ENCODE measurements around the gene HNRNPL.
"Not testable (repeated sequence)": the region's sequence is repeated elsewhere in the genome, so short reads cannot be mapped to it uniquely, and the experiment has no call there.

HNRNPL gene

GRCh38 chr19:38849860-38850435 lies at the start of gene HNRNPL:
HNRNPL (minus strand) TSS chr19:38849986; CDS start chr19:38849966, 20 bp downstream.
- H3K4me3 Mint-ChIP-seq: peak within 1 kb of the TSS; percentile 90
- peak within 1 kb of the TSS; percentile 98 for H3K27ac Mint-ChIP-seq (ENCODE audit: low read depth)
- H3K27me3 Mint-ChIP-seq: no peaks in the 10 kb centered on the region
- peak; percentile 69 for ATAC-seq (replicated peaks; ENCODE audit: extremely low read depth, poor library complexity, severe bottlenecking)
- H3K36me3 Mint-ChIP-seq (ENCODE audit: insufficient read depth): peaks cover 57% of the 10 kb centered on the region
- H3K4me1 Mint-ChIP-seq: peaks cover 56% of the 10 kb centered on the region
- H3K9me3 Mint-ChIP-seq: no peaks in the 10 kb centered on the region
- peak; percentile 98 to 100 for DNase-seq (ENCODE audit: low spot score in 2 of 2)

- no peaks in the 10 kb centered on the region for H3K9me3 Mint-ChIP-seq
- H3K27ac Mint-ChIP-seq (ENCODE audit: low read depth): peak overlapping the region; percentile 100
- peaks cover 58% of the 10 kb centered on the region for H3K4me1 Mint-ChIP-seq
- peak overlapping the region; percentile 86 for H3K4me3 Mint-ChIP-seq
- H3K27me3 Mint-ChIP-seq: no peaks in the 10 kb centered on the region
- peaks cover 28% of the 10 kb centered on the region for H3K36me3 Mint-ChIP-seq (ENCODE audit: insufficient read depth)
- ATAC-seq (replicated peaks; ENCODE audit: extremely low read depth, poor library complexity, severe bottlenecking) (peak; percentile 49), DNase-seq (ENCODE audit: low spot score in 2 of 2) (no peak)
Measured at GRCh38 chr19:38898788-38899446, 49.1 kb upstream of the HNRNPL start.

GRCh38 chr19:38894968-38895367 lies 45.2 kb upstream of the HNRNPL start:
- H3K27me3 Mint-ChIP-seq: no peaks in the 10 kb centered on the region
- DNase-seq (ENCODE audit: low spot score in 2 of 2) (no peak), ATAC-seq (replicated peaks; ENCODE audit: extremely low read depth, poor library complexity, severe bottlenecking) (no peak)
- H3K4me1 Mint-ChIP-seq: peaks cover 41% of the 10 kb centered on the region
- H3K27ac Mint-ChIP-seq (ENCODE audit: low read depth): peak overlapping the region; percentile 78
- H3K36me3 Mint-ChIP-seq (ENCODE audit: insufficient read depth): peaks cover 38% of the 10 kb centered on the region
- H3K9me3 Mint-ChIP-seq: no peaks in the 10 kb centered on the region
- H3K4me3 Mint-ChIP-seq: peak overlapping the region; percentile 36

- Mint-ChIP-seq H3K9me3 (no peaks in the 10 kb centered on the region), H3K4me3 (no peak overlapping the region), H3K27ac (ENCODE audit: low read depth) (no peak overlapping the region), H3K27me3 (no peaks in the 10 kb centered on the region), H3K4me1 (peaks cover 30% of the 10 kb centered on the region), H3K36me3 (ENCODE audit: insufficient read depth) (peaks cover 39% of the 10 kb centered on the region)
- no peak for ATAC-seq (replicated peaks; ENCODE audit: extremely low read depth, poor library complexity, severe bottlenecking)
- no peak for DNase-seq (ENCODE audit: low spot score in 2 of 2)
Measured at GRCh38 chr19:38893341-38893771, 43.6 kb upstream of the HNRNPL start.

- DNase-seq (ENCODE audit: low spot score in 2 of 2): no peak
Measured at GRCh38 chr19:38892841-38893240, 43.1 kb upstream of the HNRNPL start.

GRCh38 chr19:38891771-38892170 lies 42.0 kb upstream of the HNRNPL start:
- H3K9me3 Mint-ChIP-seq: no peaks in the 10 kb centered on the region
- H3K36me3 Mint-ChIP-seq (ENCODE audit: insufficient read depth): peaks cover 32% of the 10 kb centered on the region
- no peak overlapping the region for H3K4me3 Mint-ChIP-seq
- ATAC-seq (replicated peaks; ENCODE audit: extremely low read depth, poor library complexity, severe bottlenecking) (no peak), DNase-seq (ENCODE audit: low spot score in 2 of 2) (no peak)
- H3K4me1 Mint-ChIP-seq: peaks cover 17% of the 10 kb centered on the region
- H3K27me3 Mint-ChIP-seq: no peaks in the 10 kb centered on the region
- no peak overlapping the region for H3K27ac Mint-ChIP-seq (ENCODE audit: low read depth)

More at GRCh38 chr19:38892841-38893240, 43.1 kb upstream of the HNRNPL start:
- Mint-ChIP-seq H3K36me3 (ENCODE audit: insufficient read depth) (peaks cover 38% of the 10 kb centered on the region), H3K9me3 (no peaks in the 10 kb centered on the region), H3K4me3 (no peak overlapping the region), H3K27me3 (no peaks in the 10 kb centered on the region), H3K4me1 (peaks cover 25% of the 10 kb centered on the region), H3K27ac (ENCODE audit: low read depth) (no peak overlapping the region)
- no peak for ATAC-seq (replicated peaks; ENCODE audit: extremely low read depth, poor library complexity, severe bottlenecking)

GRCh38 chr19:38890686-38891085 lies 40.9 kb upstream of the HNRNPL start:
- Mint-ChIP-seq H3K4me1 (peaks cover 13% of the 10 kb centered on the region), H3K36me3 (ENCODE audit: insufficient read depth) (peaks cover 35% of the 10 kb centered on the region), H3K27me3 (no peaks in the 10 kb centered on the region), H3K4me3 (no peak overlapping the region), H3K27ac (ENCODE audit: low read depth) (no peak overlapping the region), H3K9me3 (no peaks in the 10 kb centered on the region)
- no peak for ATAC-seq (replicated peaks; ENCODE audit: extremely low read depth, poor library complexity, severe bottlenecking)
- DNase-seq (ENCODE audit: low spot score in 2 of 2): no peak

- Mint-ChIP-seq H3K4me3 (no peak overlapping the region), H3K27me3 (no peaks in the 10 kb centered on the region), H3K9me3 (no peaks in the 10 kb centered on the region), H3K36me3 (ENCODE audit: insufficient read depth) (peaks cover 33% of the 10 kb centered on the region), H3K27ac (ENCODE audit: low read depth) (no peak overlapping the region), H3K4me1 (peaks cover 4% of the 10 kb centered on the region)
- DNase-seq (ENCODE audit: low spot score in 2 of 2): no peak
- ATAC-seq (replicated peaks; ENCODE audit: extremely low read depth, poor library complexity, severe bottlenecking): no peak
Measured at GRCh38 chr19:38889803-38890202, 40.0 kb upstream of the HNRNPL start.

GRCh38 chr19:38888876-38889275 lies 39.1 kb upstream of the HNRNPL start:
- H3K4me3 Mint-ChIP-seq: no peak overlapping the region
- no peaks in the 10 kb centered on the region for H3K4me1 Mint-ChIP-seq
- H3K27me3 Mint-ChIP-seq: no peaks in the 10 kb centered on the region
- ATAC-seq (replicated peaks; ENCODE audit: extremely low read depth, poor library complexity, severe bottlenecking) (no peak), DNase-seq (ENCODE audit: low spot score in 2 of 2) (no peak)
- no peaks in the 10 kb centered on the region for H3K9me3 Mint-ChIP-seq
- H3K36me3 Mint-ChIP-seq (ENCODE audit: insufficient read depth): peaks cover 33% of the 10 kb centered on the region
- no peak overlapping the region for H3K27ac Mint-ChIP-seq (ENCODE audit: low read depth)

GRCh38 chr19:38884691-38885090 lies 34.9 kb upstream of the HNRNPL start:
- not testable (repeated sequence) for H3K9me3 Mint-ChIP-seq; DNase-seq (ENCODE audit: low spot score in 2 of 2); H3K4me3 Mint-ChIP-seq; ATAC-seq (replicated peaks; ENCODE audit: extremely low read depth, poor library complexity, severe bottlenecking); H3K4me1 Mint-ChIP-seq; H3K27me3 Mint-ChIP-seq
- Mint-ChIP-seq H3K36me3 (ENCODE audit: insufficient read depth) (peaks cover 33% of the 10 kb centered on the region), H3K27ac (ENCODE audit: low read depth) (peak overlapping the region; percentile 80)

GRCh38 chr19:38883286-38883685 lies 33.5 kb upstream of the HNRNPL start:
- H3K4me1 Mint-ChIP-seq: peaks cover 12% of the 10 kb centered on the region
- H3K27me3 Mint-ChIP-seq: no peaks in the 10 kb centered on the region
- peak overlapping the region; percentile 72 for H3K27ac Mint-ChIP-seq (ENCODE audit: low read depth)
- DNase-seq (ENCODE audit: low spot score in 2 of 2): no peak
- no peak for ATAC-seq (replicated peaks; ENCODE audit: extremely low read depth, poor library complexity, severe bottlenecking)
- H3K36me3 Mint-ChIP-seq (ENCODE audit: insufficient read depth): peaks cover 32% of the 10 kb centered on the region
- H3K9me3 Mint-ChIP-seq: no peaks in the 10 kb centered on the region
- no peak overlapping the region for H3K4me3 Mint-ChIP-seq

- Mint-ChIP-seq H3K4me1 (peaks cover 30% of the 10 kb centered on the region), H3K9me3 (no peaks in the 10 kb centered on the region), H3K36me3 (ENCODE audit: insufficient read depth) (peaks cover 25% of the 10 kb centered on the region), H3K27me3 (no peaks in the 10 kb centered on the region), H3K4me3 (no peak overlapping the region), H3K27ac (ENCODE audit: low read depth) (peak overlapping the region; percentile 71)
- ATAC-seq (replicated peaks; ENCODE audit: extremely low read depth, poor library complexity, severe bottlenecking) (no peak), DNase-seq (ENCODE audit: low spot score in 2 of 2) (no peak)
Measured at GRCh38 chr19:38880882-38881609, 31.3 kb upstream of the HNRNPL start.

Measured in central memory CD8-positive, alpha-beta T cell (primary cell).